Neural cell (in vitro differentiated cells): Measurements from ENCODE around the gene ZNF554. TPM values are rescaled to one million over a fixed set of nuclear protein-coding genes. Genes with fewer than 3 reads are reported as not detected.

Experiments used
- H2AFZ ChIP-seq: fragments of 200-600, 300-800 bp; sonication (generic), shearing (Covaris generic); 2 replicates; pipeline ENCODE4 v1.6.0; 2014; ENCODE audit warnings: low read depth, mild to moderate bottlenecking, antibody characterized with exemption, low read length, moderate library complexity
- H3F3A ChIP-seq: fragments of 200-600 bp; shearing (Covaris generic); 2 replicates; pipeline ENCODE4 v1.6.1; 2016; ENCODE audit warnings: mild to moderate bottlenecking, moderate library complexity, mixed read lengths, antibody characterized with exemption, low read length; ENCODE audit not compliant: insufficient read depth, poor library complexity, severe bottlenecking
- H3K27ac ChIP-seq: fragments of 200-600, 300-800 bp; sonication (generic), shearing (Covaris generic); 2 replicates; pipeline ENCODE4 v1.5.1; 2014; ENCODE audit warnings: mild to moderate bottlenecking, low read length, moderate library complexity
- H3K27me3 ChIP-seq: fragments of 300-800, 200-600 bp; sonication (generic), shearing (Covaris generic); 2 replicates; pipeline ENCODE4 v1.6.0; 2014; ENCODE audit warnings: mild to moderate bottlenecking, low read depth, low read length, moderate library complexity; ENCODE audit not compliant: insufficient read depth
- H3K36me3 ChIP-seq: fragments of 300-800, 200-600 bp; sonication (generic), shearing (Covaris generic); 2 replicates; pipeline ENCODE4 v1.5.1; 2014; ENCODE audit warnings: mild to moderate bottlenecking, antibody characterized with exemption, low read length, moderate library complexity; ENCODE audit not compliant: insufficient read depth
- H3K4me2 ChIP-seq: fragments of 300-800, 200-600 bp; sonication (generic), shearing (Covaris generic); 2 replicates; pipeline ENCODE4 v1.6.0; 2014; ENCODE audit warnings: mild to moderate bottlenecking, low read length
- H3K4me3 ChIP-seq: fragments of 300-800, 200-600 bp; sonication (generic), shearing (Covaris generic); 2 replicates; pipeline ENCODE4 v1.5.1; 2014; ENCODE audit warnings: mild to moderate bottlenecking, low read length, moderate library complexity
- H3K79me2 ChIP-seq: fragments of 200-600 bp; shearing (Covaris generic); replicated peaks from 2 replicates; pipeline ENCODE4 v1.6.0; 2014; ENCODE audit warnings: mild to moderate bottlenecking, low read length, moderate library complexity; ENCODE audit not compliant: insufficient read depth
- H3K9ac ChIP-seq: fragments of 300-800, 200-600 bp; sonication (generic), shearing (Covaris generic); 2 replicates; pipeline ENCODE4 v1.6.1; 2016; ENCODE audit warnings: mild to moderate bottlenecking, low read length, mixed read lengths
- H3K9me2 ChIP-seq: fragments of 200-600 bp; shearing (Covaris generic); 2 replicates; pipeline ENCODE4 v1.6.1; 2016; ENCODE audit warnings: mild to moderate bottlenecking, low read length, mixed read lengths; ENCODE audit not compliant: insufficient read depth
- H3K9me3 ChIP-seq: fragments of 200-600, 300-800 bp; sonication (generic), shearing (Covaris generic); 2 replicates; pipeline ENCODE4 v1.6.1; 2016; ENCODE audit warnings: mild to moderate bottlenecking, mixed run types, low read length, moderate library complexity, mixed read lengths
- H4K20me1 ChIP-seq: fragments of 200-600 bp; shearing (Covaris generic); 2 replicates; pipeline ENCODE4 v1.6.1; 2016; ENCODE audit warnings: mild to moderate bottlenecking, mixed run types; ENCODE audit not compliant: insufficient read depth
- CTCF ChIP-seq: fragments of 450-650 bp; IDR thresholded peaks from 2 replicates; pipeline ENCODE4 v1.5.1; 2014; ENCODE audit warnings: antibody characterized with exemption, mild to moderate bottlenecking, moderate library complexity; ENCODE audit not compliant: poor library complexity, severe bottlenecking
- EP300 ChIP-seq: fragments of 450-650 bp; conservative IDR thresholded peaks from 2 replicates; pipeline ENCODE4 v1.6.1; 2014; ENCODE audit warnings: antibody characterized with exemption, mild to moderate bottlenecking, moderate library complexity; ENCODE audit not compliant: poor library complexity, severe bottlenecking
- EZH2 ChIP-seq: fragments of 200-600, 300-800 bp; shearing (Covaris generic), sonication (generic); IDR thresholded peaks from 2 replicates; pipeline ENCODE4 v1.6.1; 2014; ENCODE audit warnings: antibody characterized with exemption, low read length, borderline replicate concordance, mild to moderate bottlenecking; ENCODE audit not compliant: insufficient read depth, poor library complexity, severe bottlenecking
- MXI1 ChIP-seq: fragments of 450-650 bp; conservative IDR thresholded peaks from 2 replicates; pipeline ENCODE4 v1.6.1; 2014; ENCODE audit warnings: antibody characterized with exemption, mild to moderate bottlenecking; ENCODE audit not compliant: poor library complexity, severe bottlenecking
- POLR2AphosphoS5 ChIP-seq: IDR thresholded peaks from 2 replicates; pipeline ENCODE4 v1.6.1; 2012
- RAD21 ChIP-seq: fragments of 450-650 bp; conservative IDR thresholded peaks from 2 replicates; pipeline ENCODE4 v1.6.1; 2014; ENCODE audit warnings: antibody characterized with exemption, mild to moderate bottlenecking, moderate library complexity
- SMC3 ChIP-seq: fragments of 450-650 bp; conservative IDR thresholded peaks from 2 replicates; pipeline ENCODE4 v1.6.1; 2014; ENCODE audit warnings: antibody characterized with exemption, mild to moderate bottlenecking, moderate library complexity; ENCODE audit not compliant: poor library complexity
- TAF1 ChIP-seq: IDR thresholded peaks from 2 replicates; pipeline ENCODE4 v1.6.1; 2012; ENCODE audit warnings: low read depth
- polyA plus RNA-seq: library from polyadenylated mRNA; depleted of rRNA; stranded (reverse); fragments of >200 nt; gene quantifications from 2 replicates; pipeline ENCODE4 v1.2.3, GENCODE V29; 2014
- TF ChIP-seq, protein P1 (sequence below): IDR thresholded peaks from 2 replicates; pipeline ENCODE4 v1.6.1; 2012; ENCODE audit warnings: borderline replicate concordance

The ZNF554 gene
- polyA plus RNA-seq, 1 donor from 2014 or later, result 22.5 TPM

DNA sequence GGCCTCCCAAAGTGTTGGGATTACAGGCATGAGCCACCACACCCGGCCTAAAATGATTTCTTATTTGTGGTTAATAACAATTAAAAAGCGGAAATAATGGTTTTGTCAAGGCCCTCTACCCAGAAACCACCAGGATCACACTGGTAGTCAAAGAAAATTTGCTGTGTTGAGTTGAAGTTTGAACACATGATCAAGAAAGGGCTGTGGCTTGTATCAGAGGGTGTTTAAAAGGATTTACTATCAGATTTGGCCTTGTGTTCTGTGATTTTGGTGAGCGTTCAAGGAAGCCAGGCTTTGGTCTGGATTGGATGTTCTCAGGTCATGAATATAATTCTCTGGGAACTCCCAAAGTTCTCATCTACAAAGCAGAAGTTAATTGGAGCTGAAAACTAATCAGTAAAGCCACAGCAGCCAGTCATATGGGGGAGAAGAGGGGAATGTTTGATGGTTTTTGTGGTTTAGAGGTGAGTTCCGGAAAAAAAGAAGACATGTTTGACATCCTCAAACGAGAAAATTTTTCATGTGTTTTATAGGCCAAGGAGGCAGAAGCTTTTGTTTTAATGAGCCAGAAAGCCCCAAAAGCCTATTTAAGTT, 36.9 kb downstream of the ZNF554 start:
- no peaks in the 10 kb centered on the region for H3K27me3 ChIP-seq
- H3K4me3 ChIP-seq, result no peak overlapping the region
- no peak overlapping the region for H3K27ac ChIP-seq
- no peaks in the 10 kb centered on the region for H3K9me2 ChIP-seq
- H2AFZ ChIP-seq, result no peak overlapping the region
- H3K36me3 ChIP-seq, result peaks cover 30% of the 10 kb centered on the region
- no peaks in the 10 kb centered on the region for H3K79me2 ChIP-seq
- H4K20me1 ChIP-seq, result no peaks in the 10 kb centered on the region
- H3K9ac ChIP-seq, result no peak overlapping the region
- no peak for TF ChIP-seq MXI1
- no peak for TF ChIP-seq POLR2AphosphoS5
- TF ChIP-seq RAD21, result no peak
- TF ChIP-seq EZH2, result no peak
- TF ChIP-seq, protein P1, sequence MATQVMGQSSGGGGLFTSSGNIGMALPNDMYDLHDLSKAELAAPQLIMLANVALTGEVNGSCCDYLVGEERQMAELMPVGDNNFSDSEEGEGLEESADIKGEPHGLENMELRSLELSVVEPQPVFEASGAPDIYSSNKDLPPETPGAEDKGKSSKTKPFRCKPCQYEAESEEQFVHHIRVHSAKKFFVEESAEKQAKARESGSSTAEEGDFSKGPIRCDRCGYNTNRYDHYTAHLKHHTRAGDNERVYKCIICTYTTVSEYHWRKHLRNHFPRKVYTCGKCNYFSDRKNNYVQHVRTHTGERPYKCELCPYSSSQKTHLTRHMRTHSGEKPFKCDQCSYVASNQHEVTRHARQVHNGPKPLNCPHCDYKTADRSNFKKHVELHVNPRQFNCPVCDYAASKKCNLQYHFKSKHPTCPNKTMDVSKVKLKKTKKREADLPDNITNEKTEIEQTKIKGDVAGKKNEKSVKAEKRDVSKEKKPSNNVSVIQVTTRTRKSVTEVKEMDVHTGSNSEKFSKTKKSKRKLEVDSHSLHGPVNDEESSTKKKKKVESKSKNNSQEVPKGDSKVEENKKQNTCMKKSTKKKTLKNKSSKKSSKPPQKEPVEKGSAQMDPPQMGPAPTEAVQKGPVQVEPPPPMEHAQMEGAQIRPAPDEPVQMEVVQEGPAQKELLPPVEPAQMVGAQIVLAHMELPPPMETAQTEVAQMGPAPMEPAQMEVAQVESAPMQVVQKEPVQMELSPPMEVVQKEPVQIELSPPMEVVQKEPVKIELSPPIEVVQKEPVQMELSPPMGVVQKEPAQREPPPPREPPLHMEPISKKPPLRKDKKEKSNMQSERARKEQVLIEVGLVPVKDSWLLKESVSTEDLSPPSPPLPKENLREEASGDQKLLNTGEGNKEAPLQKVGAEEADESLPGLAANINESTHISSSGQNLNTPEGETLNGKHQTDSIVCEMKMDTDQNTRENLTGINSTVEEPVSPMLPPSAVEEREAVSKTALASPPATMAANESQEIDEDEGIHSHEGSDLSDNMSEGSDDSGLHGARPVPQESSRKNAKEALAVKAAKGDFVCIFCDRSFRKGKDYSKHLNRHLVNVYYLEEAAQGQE, result no peak
- TF ChIP-seq SMC3, result no peak
- no peak for TF ChIP-seq EP300
- TF ChIP-seq TAF1, result no peak
- no peak for TF ChIP-seq CTCF
- no peak overlapping the region for H3K4me2 ChIP-seq
- H3K9me3 ChIP-seq, result peaks cover 27% of the 10 kb centered on the region
- no peaks in the 10 kb centered on the region for H3F3A ChIP-seq

DNA sequence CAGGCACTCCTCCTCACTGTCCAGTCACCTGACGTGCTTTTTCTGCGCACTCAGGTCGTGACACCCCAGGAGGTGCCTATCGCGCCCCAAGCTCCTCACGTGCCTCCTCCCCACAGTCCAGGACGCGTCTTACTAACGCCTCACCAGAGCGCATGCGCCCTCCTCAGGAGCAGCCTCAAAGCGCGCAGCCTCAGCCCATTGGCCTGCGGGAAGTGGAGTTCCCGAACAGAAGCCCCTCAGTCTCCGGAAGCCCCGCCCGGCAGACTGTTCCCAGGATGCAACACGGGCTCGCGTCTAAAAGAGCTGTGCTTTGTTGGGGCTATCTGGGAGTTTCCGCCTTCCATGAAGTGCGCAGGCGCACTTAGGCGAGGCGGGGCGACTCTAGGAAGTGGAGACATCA, 39.2 kb downstream of the ZNF554 start:
- Histone ChIP-seq H2AFZ (no peak overlapping the region), H3K4me3 (no peak overlapping the region), H3K36me3 (peaks cover 13% of the 10 kb centered on the region), H4K20me1 (no peaks in the 10 kb centered on the region), H3K9me3 (peaks cover 8% of the 10 kb centered on the region), H3K27ac (no peak overlapping the region), H3K4me2 (no peak overlapping the region), H3F3A (no peaks in the 10 kb centered on the region), H3K27me3 (no peaks in the 10 kb centered on the region), H3K9me2 (no peaks in the 10 kb centered on the region), H3K79me2 (no peaks in the 10 kb centered on the region), H3K9ac (no peak overlapping the region)
- TF ChIP-seq POLR2AphosphoS5 (no peak), EP300 (no peak)
